K562 (cell line): ENCODE data around the gene BMP6. TPM values are rescaled to one million over a fixed set of nuclear protein-coding genes. Genes with fewer than 3 reads are reported as not detected.

ENCODE experiments used
- ATAC-seq: fragments of 200-7000 bp; cut with Tn5 transposase; 3 replicates; pipeline ENCODE4 v1.9.1; 2020; ENCODE audit warnings: moderate library complexity
- BruUV-seq: library from RNA; stranded (reverse); fragments of 400-500 nt; replicated peaks from 2 replicates; lab custom pipeline; 2021; lab: Mats Ljungman, UMichigan
- CTCF ChIA-PET: fragments of 300-600 bp; formaldehyde crosslinking; extraction: SDS; loops from one replicate; lab custom pipeline; 2021; ENCODE audit warnings: low intra/inter-chr PET ratio; lab: Yijun Ruan, JAX
- POLR2A ChIA-PET: fragments of 300-600, 350-650 bp; sonication (Branson Sonifier 250); formaldehyde crosslinking; extraction: SDS; loops from one replicate; lab custom pipeline; 2021; ENCODE audit warnings: antibody characterized with exemption, inconsistent platforms; lab: Yijun Ruan, JAX
- DNase-seq, 4 experiments: peaks; one replicate each; pipeline versions ENCODE4 v3.0.0 to v3.0.0-alpha.2; 2011 to 2018; ENCODE audit warnings: low spot score in 3 of 4, mixed read lengths in 3 of 4; ENCODE audit errors: extremely low read depth in 1 of 4
- FAIRE-seq: peaks from 2 replicates; lab custom pipeline; 2011; peaks lifted over from hg19 to GRCh38; lab: Jason Lieb, UNC
- H2AFZ ChIP-seq: 2 replicates; pipeline ENCODE4 v1.6.0; 2011; ENCODE audit warnings: low read depth, low read length, control low read depth, inconsistent platforms
- H3K27ac ChIP-seq: fragments of 200-600 bp; 3 replicates; pipeline ENCODE4 v1.8.0; 2011; ENCODE audit warnings: low read depth, mild to moderate bottlenecking, control low read depth, inconsistent platforms, low read length, moderate library complexity, mixed read lengths; ENCODE audit errors: extremely low read depth
- H3K27me3 ChIP-seq, 2 experiments: fragments of 300-600 bp in 1 of 2; 2 replicates in 1 of 2; 3 replicates in 1 of 2; pipeline versions ENCODE4 v1.6.0 to v1.8.0; 2011; ENCODE audit warnings: inconsistent platforms in 2 of 2, low read length in 2 of 2, mild to moderate bottlenecking in 1 of 2, mixed read lengths in 1 of 2, moderate library complexity in 1 of 2; ENCODE audit not compliant: control insufficient read depth in 2 of 2, insufficient read depth in 2 of 2
- H3K36me3 ChIP-seq: fragments of 300-600 bp; 3 replicates; pipeline ENCODE4 v1.8.0; 2011; ENCODE audit warnings: mild to moderate bottlenecking, low read length, inconsistent platforms; ENCODE audit not compliant: control insufficient read depth, insufficient read depth
- H3K4me1 ChIP-seq, 2 experiments: fragments of 200-600 bp in 1 of 2; replicated peaks in 1 of 2; 2 replicates in 1 of 2; 3 replicates in 1 of 2; pipeline versions ENCODE4 v1.5.1 to v1.8.0; 2011; ENCODE audit warnings: inconsistent platforms in 2 of 2, low read length in 2 of 2, mild to moderate bottlenecking in 1 of 2, mixed read lengths in 1 of 2, moderate library complexity in 1 of 2; ENCODE audit not compliant: control insufficient read depth in 2 of 2, insufficient read depth in 2 of 2
- H3K4me2 ChIP-seq: 2 replicates; pipeline ENCODE4 v1.6.1; 2011; ENCODE audit warnings: low read length, control low read depth, inconsistent platforms, mixed read lengths; ENCODE audit not compliant: insufficient read depth
- H3K4me3 ChIP-seq: fragments of 200-600 bp; sonication (generic), shearing (Covaris generic); 2 replicates; pipeline ENCODE4 v1.5.1; 2016; ENCODE audit warnings: control low read depth, inconsistent platforms
- H3K79me2 ChIP-seq: fragments of 200-600 bp; 3 replicates; pipeline ENCODE4 v1.8.0; 2011; ENCODE audit warnings: low read length, inconsistent platforms; ENCODE audit not compliant: control insufficient read depth, insufficient read depth
- H3K9ac ChIP-seq, 2 experiments: 2 replicates each; pipeline versions ENCODE4 v1.6.0 to v1.6.1; 2011; ENCODE audit warnings: low read depth in 2 of 2, low read length in 2 of 2, control low read depth in 1 of 2, inconsistent platforms in 1 of 2, mild to moderate bottlenecking in 1 of 2, mixed read lengths in 1 of 2; ENCODE audit not compliant: insufficient read depth in 1 of 2
- H3K9me1 ChIP-seq: one replicate; pipeline ENCODE4 v1.6.0; 2011; ENCODE audit warnings: inconsistent platforms, mild to moderate bottlenecking, low read length, moderate library complexity; ENCODE audit not compliant: control insufficient read depth, insufficient read depth
- H3K9me3 ChIP-seq: replicated peaks from 2 replicates; pipeline ENCODE4 v1.5.1; 2011; ENCODE audit warnings: low read depth, low read length, inconsistent platforms; ENCODE audit not compliant: control insufficient read depth, insufficient read depth
- H4K20me1 ChIP-seq: replicated peaks from 2 replicates; pipeline ENCODE4 v1.6.1; 2011; ENCODE audit warnings: low read length, inconsistent platforms, mixed read lengths; ENCODE audit not compliant: control insufficient read depth, insufficient read depth
- ADNP ChIP-seq: fragments of 200-800 bp; sonication (Bioruptor generic); IDR thresholded peaks from 2 replicates; pipeline ENCODE4 v1.6.1; 2016; ENCODE audit warnings: missing genetic modification characterization, missing compliant biosample characterization
- BHLHE40 ChIP-seq: IDR thresholded peaks from 2 replicates; pipeline ENCODE4 v1.6.1; 2011; ENCODE audit warnings: low read length, improper control_type of control experiment
- GABPB1 ChIP-seq: sonication (generic); formaldehyde crosslinking; IDR thresholded peaks from 2 replicates; pipeline ENCODE4 v1.8.0; 2022; ENCODE audit warnings: mild to moderate bottlenecking, missing genetic modification reagents
- HIVEP1 ChIP-seq: fragments of 250-450 bp; sonication (Bioruptor Pico); IDR thresholded peaks from 2 replicates; pipeline ENCODE4 v1.4.0; 2020; ENCODE audit warnings: mild to moderate bottlenecking
- MAFK ChIP-seq: IDR thresholded peaks from 2 replicates; pipeline ENCODE4 v1.6.1; 2011; ENCODE audit warnings: low read length, improper control_type of control experiment
- MAZ ChIP-seq, 2 experiments: fragments of 450-650 bp in 1 of 2; sonication (generic) in 1 of 2; formaldehyde crosslinking; IDR thresholded peaks in 1 of 2; conservative IDR thresholded peaks in 1 of 2; 2 replicates each; pipeline versions ENCODE4 v1.4.0 to v1.5.0; 2020; ENCODE audit warnings: mild to moderate bottlenecking in 1 of 2, missing genetic modification reagents in 1 of 2
- PHTF2 ChIP-seq: fragments of 250-450 bp; sonication (Bioruptor Pico); IDR thresholded peaks from 2 replicates; pipeline ENCODE4 v1.5.0; 2021; ENCODE audit warnings: mild to moderate bottlenecking
- PRPF4 ChIP-seq: fragments of 200-400 bp; formaldehyde crosslinking; IDR thresholded peaks from one replicate; pipeline ENCODE4 v1.6.1; 2017; ENCODE audit warnings: low read length, low read depth, mild to moderate bottlenecking; ENCODE audit not compliant: insufficient read depth, poor library complexity, severe bottlenecking
- SMARCA4 ChIP-seq: fragments of 450-650 bp; IDR thresholded peaks from 2 replicates; pipeline ENCODE4 v1.6.1; 2016
- TAF15 ChIP-seq: fragments of 200-400 bp; formaldehyde crosslinking; IDR thresholded peaks from 2 replicates; pipeline ENCODE4 v1.6.1; 2017; ENCODE audit warnings: mild to moderate bottlenecking, low read depth, low read length, moderate library complexity
- ZNF12 ChIP-seq: sonication (generic); formaldehyde crosslinking; IDR thresholded peaks from 2 replicates; pipeline ENCODE4 v1.4.0; 2020; ENCODE audit warnings: mild to moderate bottlenecking, missing genetic modification reagents
- ZNF24 ChIP-seq: fragments of 450-650 bp; IDR thresholded peaks from 2 replicates; pipeline ENCODE4 v1.6.1; 2016
- ZNF280B ChIP-seq: fragments of 250-450 bp; sonication (Bioruptor Pico); IDR thresholded peaks from 2 replicates; pipeline ENCODE4 v1.5.1; 2021; ENCODE audit warnings: mild to moderate bottlenecking
- WGBS: fragments of 100-300 bp; shearing (Covaris generic); methylation state at CpG from one replicate; pipeline ENCODE4 v1.1.6; 2016; ENCODE audit warnings: low coverage, mixed read lengths; ENCODE audit not compliant: insufficient coverage; ENCODE audit errors: missing lambda C conversion rate; 5-methylcytosine and 5-hydroxymethylcytosine counted together
- in situ Hi-C: fragments of 300-500 bp; cut with MboI; formaldehyde crosslinking; loops from 4 replicates; pipeline ENCODE4 v1.15.0; 2018; ENCODE audit warnings: inconsistent platforms, mixed read lengths
- intact Hi-C: fragments of 100-400 bp; cut with micrococcal nuclease; formaldehyde crosslinking; loops from 2 replicates; pipeline ENCODE4 v1.14.2; 2022
- polyA plus RNA-seq, 8 experiments: library from polyadenylated mRNA; depleted of rRNA in 4 of 8; stranded (reverse) in 5 of 8; unstranded in 3 of 8; fragments of >200 nt; fragmentation: Nextera tagmentation in 2 of 8; fragmentation: Illumina TruSeq in 1 of 8; extraction: Ambion mirVana in 2 of 8; extraction: Trizol in 1 of 8; gene quantifications; 2 replicates each; pipeline versions ENCODE4 v1.2.1 to v1.2.3, GENCODE V29; 2011 to 2014; ENCODE audit warnings: inconsistent platforms in 1 of 8, missing spikeins in 1 of 8
- total RNA-seq, 7 experiments: library from RNA; depleted of rRNA in 6 of 7; stranded (reverse); fragments of >200 nt in 6 of 7; fragmentation: Illumina TruSeq in 2 of 7; extraction: Trizol in 2 of 7; gene quantifications; 2 replicates each; pipeline versions ENCODE4 v1.2.1 to v1.2.3, GENCODE V29; 2011 to 2021; ENCODE audit warnings: low replicate concordance in 1 of 7
- TF ChIP-seq, protein P1 (sequence below), 2 experiments: IDR thresholded peaks; 2 replicates each; pipeline ENCODE4 v1.6.1; 2011; ENCODE audit warnings: borderline replicate concordance in 1 of 2, control low read depth in 1 of 2, low read depth in 1 of 2, low read length in 1 of 2, mild to moderate bottlenecking in 1 of 2, mixed read lengths in 1 of 2, moderate library complexity in 1 of 2; ENCODE audit not compliant: insufficient read depth in 1 of 2, insufficient read length in 1 of 2, poor library complexity in 1 of 2, severe bottlenecking in 1 of 2; ENCODE audit errors: extremely low read depth in 1 of 2
- TF ChIP-seq, protein P2 (sequence below), 2 experiments: fragments of 450-650 bp in 1 of 2; IDR thresholded peaks; 2 replicates each; pipeline ENCODE4 v1.6.1; 2011 to 2017; ENCODE audit warnings: low read depth in 2 of 2, antibody characterized with exemption in 1 of 2, borderline replicate concordance in 1 of 2, low read length in 1 of 2, mild to moderate bottlenecking in 1 of 2, mixed read lengths in 1 of 2; ENCODE audit not compliant: control insufficient read depth in 1 of 2

The BMP6 gene
- total and polyA plus RNA-seq, 9 of the 15 experiments (the other 6 are each of a cell fraction or from before 2014, with no cell fraction given): 0.01 to 0.13 (median 0.06) TPM; not detected in 3

DNA sequence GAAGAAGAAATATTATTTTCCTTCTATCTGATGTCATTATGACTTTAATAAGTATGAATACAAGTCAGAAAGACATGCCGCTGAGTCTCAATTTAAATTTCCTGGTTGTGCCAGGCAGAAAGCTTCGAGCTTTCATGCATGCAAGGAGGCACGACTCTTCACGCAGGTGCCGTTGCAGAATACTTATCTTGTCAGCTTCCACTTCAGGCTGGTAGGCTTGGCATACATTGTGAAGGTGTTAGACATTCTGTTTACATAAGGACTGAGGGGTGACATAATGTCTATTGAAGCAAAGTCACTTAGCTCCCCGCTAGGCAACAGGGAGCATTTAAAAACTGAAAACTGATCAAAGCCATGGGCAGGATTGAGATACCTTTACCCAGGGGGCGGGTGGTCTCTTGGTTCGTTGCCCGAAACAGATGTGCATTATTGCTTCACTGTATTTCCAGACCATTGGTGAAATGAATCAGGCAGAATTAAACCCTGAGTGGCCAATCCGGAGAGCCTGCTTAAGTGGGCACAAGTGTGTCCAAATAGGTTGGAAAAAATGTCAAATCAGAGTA lies 16.4 kb downstream of the BMP6 start:
- in situ Hi-C loops (no loop called here), intact Hi-C loops (no loop called here)
- Histone ChIP-seq H3K9me1 (no peaks in the 10 kb centered on the region), H3K4me1 (no peaks in the 10 kb centered on the region), H2AFZ (no peak overlapping the region), H3K9me3 (no peaks in the 10 kb centered on the region), H3K79me2 (no peaks in the 10 kb centered on the region), H3K4me3 (no peak overlapping the region), H3K27me3 (peaks cover 38 to 63% of the 10 kb centered on the region in 2 experiments), H3K9ac (no peak overlapping the region), H4K20me1 (no peaks in the 10 kb centered on the region; the same call in 1 of the 2 replicates), H3K27ac (no peak overlapping the region), H3K4me2 (no peak overlapping the region), H3K36me3 (no peaks in the 10 kb centered on the region)
- ATAC-seq (no peak), FAIRE-seq (no peak), DNase-seq (no peak)
- CTCF ChIA-PET: interaction anchor here (0.6 kb wide), 1 partner anchor 831 kb away, joined by 4 read pairs; no protein-coding TSS in a partner anchor
- POLR2A ChIA-PET: interaction anchor here (0.6 to 1.0 kb wide), 3 partner anchors 9 to 14 kb away, joined by 3 to 4 read pairs (median 3); no protein-coding TSS in a partner anchor
- BruUV-seq: no TSS peak
- under 1% methylated on average over 10 of the region's 10 CpGs for WGBS
- no peak for TF ChIP-seq SMARCA4
- TF ChIP-seq PRPF4: no peak
- TF ChIP-seq ZNF12 (CRISPR knock-in tag): no peak
- TF ChIP-seq ZNF24: no peak
- no peak for TF ChIP-seq TAF15
- TF ChIP-seq ZNF280B: no peak
- TF ChIP-seq HIVEP1 (CRISPR knock-in tag): no peak
- no peak for TF ChIP-seq GABPB1 (CRISPR knock-in tag)
- TF ChIP-seq MAFK: no peak
- TF ChIP-seq, protein P1, sequence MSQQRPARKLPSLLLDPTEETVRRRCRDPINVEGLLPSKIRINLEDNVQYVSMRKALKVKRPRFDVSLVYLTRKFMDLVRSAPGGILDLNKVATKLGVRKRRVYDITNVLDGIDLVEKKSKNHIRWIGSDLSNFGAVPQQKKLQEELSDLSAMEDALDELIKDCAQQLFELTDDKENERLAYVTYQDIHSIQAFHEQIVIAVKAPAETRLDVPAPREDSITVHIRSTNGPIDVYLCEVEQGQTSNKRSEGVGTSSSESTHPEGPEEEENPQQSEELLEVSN (IDR thresholded peaks at IDR 0.05; ENCODE audit: borderline replicate concordance in 1 of 2, extremely low read depth in 1 of 2, insufficient read depth in 1 of 2, insufficient read length in 1 of 2, low read depth in 1 of 2, low read length in 1 of 2, poor library complexity in 1 of 2, severe bottlenecking in 1 of 2): no peak
- TF ChIP-seq PHTF2 (CRISPR knock-in tag): no peak
- TF ChIP-seq, protein P2, sequence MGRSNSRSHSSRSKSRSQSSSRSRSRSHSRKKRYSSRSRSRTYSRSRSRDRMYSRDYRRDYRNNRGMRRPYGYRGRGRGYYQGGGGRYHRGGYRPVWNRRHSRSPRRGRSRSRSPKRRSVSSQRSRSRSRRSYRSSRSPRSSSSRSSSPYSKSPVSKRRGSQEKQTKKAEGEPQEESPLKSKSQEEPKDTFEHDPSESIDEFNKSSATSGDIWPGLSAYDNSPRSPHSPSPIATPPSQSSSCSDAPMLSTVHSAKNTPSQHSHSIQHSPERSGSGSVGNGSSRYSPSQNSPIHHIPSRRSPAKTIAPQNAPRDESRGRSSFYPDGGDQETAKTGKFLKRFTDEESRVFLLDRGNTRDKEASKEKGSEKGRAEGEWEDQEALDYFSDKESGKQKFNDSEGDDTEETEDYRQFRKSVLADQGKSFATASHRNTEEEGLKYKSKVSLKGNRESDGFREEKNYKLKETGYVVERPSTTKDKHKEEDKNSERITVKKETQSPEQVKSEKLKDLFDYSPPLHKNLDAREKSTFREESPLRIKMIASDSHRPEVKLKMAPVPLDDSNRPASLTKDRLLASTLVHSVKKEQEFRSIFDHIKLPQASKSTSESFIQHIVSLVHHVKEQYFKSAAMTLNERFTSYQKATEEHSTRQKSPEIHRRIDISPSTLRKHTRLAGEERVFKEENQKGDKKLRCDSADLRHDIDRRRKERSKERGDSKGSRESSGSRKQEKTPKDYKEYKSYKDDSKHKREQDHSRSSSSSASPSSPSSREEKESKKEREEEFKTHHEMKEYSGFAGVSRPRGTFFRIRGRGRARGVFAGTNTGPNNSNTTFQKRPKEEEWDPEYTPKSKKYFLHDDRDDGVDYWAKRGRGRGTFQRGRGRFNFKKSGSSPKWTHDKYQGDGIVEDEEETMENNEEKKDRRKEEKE (IDR thresholded peaks at IDR 0.05; ENCODE audit: borderline replicate concordance in 1 of 2, control insufficient read depth in 1 of 2, low read depth in 2 of 2, low read length in 1 of 2): no peak
- TF ChIP-seq MAZ (CRISPR knock-in tag; conservative IDR thresholded peaks at IDR 0.05 in 1 of 2, IDR thresholded peaks at IDR 0.05 in 1 of 2): no peak
- TF ChIP-seq BHLHE40: no peak
- TF ChIP-seq ADNP (tag): no peak
